T-helper 2 cell treated with Interferon-gamma antibody and Interleukin-4, amounts not matched to agents 100 ng/mL and 5 ng/mL, for 36 hours (primary cell): Measurements from ENCODE around the gene ZNF410. TPM values are rescaled to one million over a fixed set of nuclear protein-coding genes. Genes with fewer than 3 reads are reported as not detected.

Experiments
- intact Hi-C: fragments of 100-400 bp; cut with micrococcal nuclease; formaldehyde crosslinking; loops from one replicate; pipeline ENCODE4 v1.15.1; 2023
- total RNA-seq: library from RNA; stranded (reverse); gene quantifications from 2 replicates; pipeline ENCODE4 v1.2.3, GENCODE V29; 2022

The ZNF410 gene
- total RNA-seq, 1 donor from 2014 or later: 57.1 TPM

DNA sequence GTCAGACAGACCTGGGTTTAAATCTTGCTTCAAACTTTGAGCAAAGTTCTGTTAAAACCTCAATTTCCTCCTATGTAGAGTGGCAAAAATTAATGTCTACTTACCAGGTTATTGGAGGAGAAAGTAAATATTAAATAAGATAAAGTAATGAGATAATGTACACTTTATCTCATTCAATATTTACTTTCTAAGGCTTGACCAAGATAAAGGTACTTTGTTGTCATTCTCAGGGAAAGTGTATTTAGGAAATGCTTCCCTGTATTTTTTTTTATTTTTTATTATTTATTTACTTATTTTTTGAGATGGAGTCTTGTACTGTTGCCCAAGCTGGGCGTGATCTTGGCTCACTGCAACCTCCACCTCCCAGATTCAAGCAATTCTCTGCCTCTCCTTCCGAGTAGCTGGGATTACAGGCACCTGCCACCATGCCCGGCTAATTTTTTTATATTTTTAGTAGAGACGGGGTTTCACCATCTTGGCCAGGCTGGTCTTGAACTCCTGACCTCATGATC, 58.6 kb downstream of the ZNF410 start:
- intact Hi-C loops: no loop called here

GRCh38 chr14:73949752-73950734, 63.4 kb downstream of the ZNF410 start, which contains the start of the genes COQ6 and FAM161B:
TSS of gene COQ6 (plus strand) at chr14:73950302. CDS start at chr14:73950333, 31 bp downstream.
TSS of gene FAM161B (minus strand) at chr14:73950094. CDS start at chr14:73950026, 68 bp downstream.
- intact Hi-C loops: loop anchor here (1.0 to 5.0 kb wide), 5 partner anchors 63 to 238 kb away; partner anchors contain the start of genes ALDH6A1, BBOF1, ENTPD5 and LIN52

- intact Hi-C loops: loop anchor here (5.0 kb wide), 2 partner anchors 66 to 241 kb away; partner anchors contain the start of genes PNMA1 and ZNF410
These were observed 67.1 kb downstream of the ZNF410 start for GRCh38 chr14:73953731-73954130.

- intact Hi-C loops: no loop called here
These were observed 69.0 kb downstream of the ZNF410 start for GRCh38 chr14:73955674-73956073.

GRCh38 chr14:73958591-73958990, 71.9 kb downstream of the ZNF410 start:
- intact Hi-C loops: no loop called here

GRCh38 chr14:73961192-73961591, 74.5 kb downstream of the ZNF410 start:
- intact Hi-C loops: no loop called here

GRCh38 chr14:73965216-73965615, 78.6 kb downstream of the ZNF410 start:
- intact Hi-C loops: no loop called here

DNA sequence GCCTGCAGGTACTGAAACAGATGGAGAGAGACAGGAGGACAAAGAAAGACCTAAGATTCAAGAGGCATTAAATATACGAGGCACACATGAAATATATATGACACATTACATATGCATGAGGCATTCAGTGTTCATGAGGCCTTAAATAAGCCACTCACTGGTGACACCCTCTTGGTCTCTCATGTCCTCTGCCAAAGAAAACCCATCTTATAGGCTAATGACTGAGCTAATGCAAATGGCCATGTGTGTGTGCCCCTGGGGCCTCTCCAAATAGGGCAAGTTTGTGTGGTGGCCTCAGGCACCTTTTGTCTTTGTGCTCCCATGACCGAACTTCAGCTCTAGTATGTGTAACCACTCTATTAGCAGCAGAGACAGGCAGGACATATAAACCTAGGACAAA, 82.2 kb downstream of the ZNF410 start:
- intact Hi-C loops: no loop called here

DNA sequence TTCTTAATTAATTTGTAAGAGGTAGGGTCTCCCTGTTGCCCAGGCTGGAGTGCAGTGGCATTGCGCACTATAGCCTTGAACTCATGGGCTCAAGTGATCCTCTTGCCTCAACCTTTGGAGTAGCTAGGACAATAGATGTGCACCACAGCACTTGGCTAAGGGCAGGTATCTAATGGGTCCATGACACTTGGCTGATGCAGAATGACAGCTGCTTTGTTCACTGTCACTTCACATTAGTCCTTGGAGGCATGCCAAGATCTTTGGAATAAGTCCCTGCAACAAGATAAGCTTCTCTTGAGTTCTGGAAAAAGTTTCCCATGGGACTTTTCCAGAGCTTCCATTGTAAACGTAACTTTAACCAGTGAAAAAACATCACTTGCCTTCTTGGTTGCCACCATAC, 86.8 kb downstream of the ZNF410 start:
- intact Hi-C loops: no loop called here

- intact Hi-C loops: no loop called here
These were observed 89.5 kb downstream of the ZNF410 start for GRCh38 chr14:73976125-73976524.

DNA sequence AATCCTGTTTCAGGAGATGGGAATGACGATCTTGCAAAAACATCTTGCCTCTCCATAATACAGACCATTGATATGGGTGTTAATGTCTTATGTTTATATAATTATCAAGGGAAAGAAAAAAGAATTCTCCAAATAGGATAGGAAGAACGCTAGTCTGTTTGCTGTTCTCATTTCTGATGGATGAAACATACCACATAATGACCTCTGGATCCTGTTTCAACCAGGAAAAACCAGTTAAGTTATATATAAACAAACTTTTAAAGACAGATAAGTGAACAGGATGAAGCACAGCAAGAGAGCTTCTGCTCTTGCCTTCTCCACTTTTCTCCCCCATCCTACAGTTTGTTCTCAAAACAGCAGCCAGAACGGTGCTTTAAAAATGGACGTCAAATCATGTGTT, 91.2 kb downstream of the ZNF410 start:
- intact Hi-C loops: no loop called here

Other genes starting within 250 kb of the ZNF410 start
- 4.7 and 5.3 TPM in 2 replicates for gene DNAL1, start 241.9 kb upstream of the ZNF410 start, total RNA-seq
- gene PNMA1, start 172.5 kb upstream of the ZNF410 start, total RNA-seq: 20.6 and 23.0 TPM in 2 replicates
- gene PTGR2, start 35.0 kb upstream of the ZNF410 start, total RNA-seq: 0.84 and 0.89 TPM in 2 replicates
- gene FAM161B, start 63.2 kb downstream of the ZNF410 start, total RNA-seq: 1.2 and 1.4 TPM in 2 replicates
- 17.1 and 18.5 TPM in 2 replicates for gene COQ6, start 63.4 kb downstream of the ZNF410 start, total RNA-seq
- gene ENTPD5, start 132.4 kb downstream of the ZNF410 start, total RNA-seq: 9.4 and 10.5 TPM in 2 replicates
- gene BBOF1, start 132.5 kb downstream of the ZNF410 start, total RNA-seq: 0.48 and 0.75 TPM in 2 replicates
- 13.9 and 14.6 TPM in 2 replicates for gene ALDH6A1, start 197.6 kb downstream of the ZNF410 start, total RNA-seq
- 14.7 and 15.6 TPM in 2 replicates for gene LIN52, start 198.1 kb downstream of the ZNF410 start, total RNA-seq